GM12801 (cell line): ENCODE measurements around the gene SEPSECS.

Experiments
- TF ChIP-seq, protein P1 (sequence below): IDR thresholded peaks from one replicate; pipeline ENCODE4 v1.5.1; 2011; ENCODE audit warnings: control low read depth; ENCODE audit not compliant: insufficient read length; ENCODE audit errors: extremely low read depth

The SEPSECS gene

DNA sequence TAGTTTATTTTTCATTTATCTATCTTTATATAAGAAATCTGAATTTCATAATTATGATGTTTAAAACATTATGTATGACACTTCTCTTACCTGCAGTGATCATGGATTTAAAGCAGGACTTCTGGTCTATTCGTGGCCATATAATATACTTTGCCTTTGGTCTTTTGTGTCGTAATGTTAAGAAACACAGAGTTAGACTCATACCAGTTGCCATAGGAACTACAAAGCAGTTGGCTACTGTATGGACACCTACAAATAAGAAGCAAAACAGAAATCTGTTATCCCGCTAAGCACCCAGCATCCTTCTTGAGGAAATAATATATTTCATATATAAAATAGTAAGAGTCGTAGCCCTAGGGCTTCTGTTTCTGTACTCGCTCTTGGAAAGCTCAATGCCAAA is 4.3 kb downstream of the SEPSECS start:
- TF ChIP-seq, protein P1, sequence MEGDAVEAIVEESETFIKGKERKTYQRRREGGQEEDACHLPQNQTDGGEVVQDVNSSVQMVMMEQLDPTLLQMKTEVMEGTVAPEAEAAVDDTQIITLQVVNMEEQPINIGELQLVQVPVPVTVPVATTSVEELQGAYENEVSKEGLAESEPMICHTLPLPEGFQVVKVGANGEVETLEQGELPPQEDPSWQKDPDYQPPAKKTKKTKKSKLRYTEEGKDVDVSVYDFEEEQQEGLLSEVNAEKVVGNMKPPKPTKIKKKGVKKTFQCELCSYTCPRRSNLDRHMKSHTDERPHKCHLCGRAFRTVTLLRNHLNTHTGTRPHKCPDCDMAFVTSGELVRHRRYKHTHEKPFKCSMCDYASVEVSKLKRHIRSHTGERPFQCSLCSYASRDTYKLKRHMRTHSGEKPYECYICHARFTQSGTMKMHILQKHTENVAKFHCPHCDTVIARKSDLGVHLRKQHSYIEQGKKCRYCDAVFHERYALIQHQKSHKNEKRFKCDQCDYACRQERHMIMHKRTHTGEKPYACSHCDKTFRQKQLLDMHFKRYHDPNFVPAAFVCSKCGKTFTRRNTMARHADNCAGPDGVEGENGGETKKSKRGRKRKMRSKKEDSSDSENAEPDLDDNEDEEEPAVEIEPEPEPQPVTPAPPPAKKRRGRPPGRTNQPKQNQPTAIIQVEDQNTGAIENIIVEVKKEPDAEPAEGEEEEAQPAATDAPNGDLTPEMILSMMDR = no peak

DNA sequence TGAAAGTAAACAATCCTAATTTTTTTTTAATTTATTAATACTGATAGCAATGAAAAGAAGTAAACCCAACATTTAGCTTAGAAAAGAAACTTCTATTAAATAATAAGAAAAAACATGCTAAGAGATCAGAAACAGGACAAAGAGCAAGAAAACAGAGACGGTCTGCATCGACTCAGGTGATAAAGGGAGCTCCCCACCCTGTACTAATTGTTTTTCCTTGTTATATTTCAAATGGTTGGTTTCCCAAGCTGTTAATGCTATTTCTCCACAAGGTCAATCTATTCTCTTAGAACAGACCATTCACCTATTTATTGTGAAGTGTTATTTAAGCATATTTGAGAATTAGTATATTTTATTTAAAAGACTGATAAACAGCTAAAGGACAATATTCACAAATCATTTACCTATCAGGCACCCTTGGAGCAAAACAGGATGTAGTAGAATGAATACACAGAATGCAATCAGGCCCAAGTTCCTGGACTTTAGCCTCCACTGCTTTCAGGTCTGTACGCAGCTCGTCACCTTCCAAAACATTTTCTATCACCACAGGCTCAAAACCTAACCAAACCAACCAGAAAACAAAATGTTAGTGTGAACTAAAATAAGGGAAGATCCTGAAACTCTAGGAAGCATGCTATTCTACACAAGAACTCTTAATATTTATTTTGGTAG is 5.5 kb downstream of the SEPSECS start:
- TF ChIP-seq, protein P1 = no peak

DNA sequence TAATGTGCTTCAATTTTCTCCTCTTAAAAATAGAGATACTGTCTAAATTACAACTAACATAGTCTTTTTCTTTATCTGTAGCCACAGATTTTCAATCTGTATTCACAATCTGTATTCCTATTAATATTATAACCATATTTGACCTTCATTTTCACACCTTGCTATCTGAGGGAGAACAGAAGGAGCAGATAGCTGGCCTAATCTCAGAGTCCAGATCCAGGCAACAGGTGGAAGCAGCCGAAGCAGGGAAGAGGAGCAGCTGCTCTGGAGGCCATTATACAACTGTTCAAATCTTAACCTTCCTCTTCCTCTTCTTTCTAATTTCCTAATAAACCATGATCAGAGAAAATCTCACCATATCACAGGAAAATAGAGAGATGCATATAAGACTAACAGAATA is 14.2 kb downstream of the SEPSECS start:
- TF ChIP-seq, protein P1 = no peak

DNA sequence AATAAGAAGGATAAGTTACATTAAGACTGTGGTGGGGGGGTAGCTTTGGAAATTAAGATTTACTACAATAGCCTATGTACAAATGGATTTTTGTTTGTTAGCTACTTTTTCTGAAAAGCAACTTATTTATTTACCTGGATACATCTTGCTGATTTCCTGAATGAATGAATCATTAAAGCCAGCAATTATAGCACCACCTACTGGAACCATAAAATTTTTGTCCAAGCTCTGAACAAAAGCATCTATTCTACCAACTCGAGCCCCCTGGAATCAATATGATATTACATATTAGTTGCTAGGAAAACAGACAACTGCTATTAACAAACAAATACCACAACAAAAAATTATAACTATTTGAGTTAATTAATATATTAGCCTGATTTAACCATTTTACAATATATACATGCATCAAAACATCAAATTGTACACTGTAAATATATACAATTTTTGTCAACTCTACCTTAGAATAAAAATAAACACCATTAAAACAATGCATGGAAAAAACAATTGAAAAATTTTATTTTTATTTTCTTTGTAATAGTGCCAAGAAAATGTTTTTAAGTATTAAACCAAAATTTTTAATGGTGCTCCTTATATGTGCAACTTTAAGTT is 15.3 kb downstream of the SEPSECS start:
- TF ChIP-seq, protein P1 = no peak

DNA sequence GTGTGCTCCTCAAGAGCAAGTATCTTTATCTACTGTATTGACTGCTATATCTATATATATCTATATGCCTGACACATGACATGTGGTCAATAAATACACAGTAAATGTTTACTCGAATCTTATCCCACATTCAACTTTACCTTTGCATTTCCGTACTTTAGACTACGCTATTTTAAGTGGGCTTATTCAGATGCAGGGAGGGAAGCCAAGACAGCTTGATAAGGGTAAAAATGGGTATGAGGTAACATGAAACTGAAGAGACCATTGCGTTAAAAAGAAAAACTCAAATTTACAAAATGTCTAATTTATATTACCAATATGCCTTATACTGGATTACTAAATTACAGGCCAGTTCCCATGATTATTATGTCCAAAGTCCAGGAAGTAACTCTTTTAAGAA is 17.8 kb downstream of the SEPSECS start:
- TF ChIP-seq, protein P1 = no peak

DNA sequence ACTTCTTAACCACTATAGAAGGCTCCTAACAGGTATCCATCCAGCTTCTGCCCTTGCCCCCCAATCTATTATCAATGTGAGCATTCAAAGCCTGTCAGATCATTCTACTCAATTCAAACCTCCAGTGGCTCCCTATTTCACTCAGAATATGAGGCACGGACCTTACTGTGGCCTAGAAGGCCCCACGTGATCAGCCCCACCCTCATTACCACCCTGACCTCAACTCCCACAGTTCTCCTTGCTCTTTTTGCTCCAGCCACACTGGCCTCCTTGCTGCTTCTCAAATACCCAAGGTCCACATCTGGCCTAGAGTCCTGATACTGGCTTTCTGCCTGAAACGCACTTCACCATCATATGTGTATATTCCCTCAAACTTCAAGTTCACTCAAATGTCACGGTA is 18.7 kb downstream of the SEPSECS start:
- TF ChIP-seq, protein P1 = no peak

DNA sequence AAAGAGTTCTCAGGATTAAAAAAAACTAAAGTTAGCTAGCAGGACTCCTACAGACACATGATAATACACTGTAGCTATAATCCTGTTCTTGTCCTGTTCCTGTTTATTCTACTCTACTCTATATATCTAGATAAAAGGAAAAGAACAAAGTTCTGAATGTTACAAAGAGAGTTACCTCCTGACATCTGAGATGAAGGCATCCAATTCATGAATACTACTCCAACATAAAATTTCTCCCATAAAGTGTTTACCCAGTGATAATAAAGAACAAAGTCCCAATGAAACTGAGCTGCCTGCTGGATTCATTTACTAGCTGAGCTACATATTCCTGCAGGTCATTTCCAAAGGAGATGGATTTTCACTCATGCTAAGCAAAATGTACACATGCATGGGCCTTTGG is 27.1 kb downstream of the SEPSECS start:
- TF ChIP-seq, protein P1 = no peak
